HG03354 (cell line): Measurements from ENCODE around the gene LBX1.

Experiments
- ATAC-seq: cut with Tn5 transposase; IDR thresholded peaks from one replicate; pipeline ENCODE4 v1.9.1; 2021; ENCODE audit warnings: mild to moderate bottlenecking; ENCODE audit not compliant: unreplicated experiment, poor library complexity, severe bottlenecking

Gene LBX1

DNA sequence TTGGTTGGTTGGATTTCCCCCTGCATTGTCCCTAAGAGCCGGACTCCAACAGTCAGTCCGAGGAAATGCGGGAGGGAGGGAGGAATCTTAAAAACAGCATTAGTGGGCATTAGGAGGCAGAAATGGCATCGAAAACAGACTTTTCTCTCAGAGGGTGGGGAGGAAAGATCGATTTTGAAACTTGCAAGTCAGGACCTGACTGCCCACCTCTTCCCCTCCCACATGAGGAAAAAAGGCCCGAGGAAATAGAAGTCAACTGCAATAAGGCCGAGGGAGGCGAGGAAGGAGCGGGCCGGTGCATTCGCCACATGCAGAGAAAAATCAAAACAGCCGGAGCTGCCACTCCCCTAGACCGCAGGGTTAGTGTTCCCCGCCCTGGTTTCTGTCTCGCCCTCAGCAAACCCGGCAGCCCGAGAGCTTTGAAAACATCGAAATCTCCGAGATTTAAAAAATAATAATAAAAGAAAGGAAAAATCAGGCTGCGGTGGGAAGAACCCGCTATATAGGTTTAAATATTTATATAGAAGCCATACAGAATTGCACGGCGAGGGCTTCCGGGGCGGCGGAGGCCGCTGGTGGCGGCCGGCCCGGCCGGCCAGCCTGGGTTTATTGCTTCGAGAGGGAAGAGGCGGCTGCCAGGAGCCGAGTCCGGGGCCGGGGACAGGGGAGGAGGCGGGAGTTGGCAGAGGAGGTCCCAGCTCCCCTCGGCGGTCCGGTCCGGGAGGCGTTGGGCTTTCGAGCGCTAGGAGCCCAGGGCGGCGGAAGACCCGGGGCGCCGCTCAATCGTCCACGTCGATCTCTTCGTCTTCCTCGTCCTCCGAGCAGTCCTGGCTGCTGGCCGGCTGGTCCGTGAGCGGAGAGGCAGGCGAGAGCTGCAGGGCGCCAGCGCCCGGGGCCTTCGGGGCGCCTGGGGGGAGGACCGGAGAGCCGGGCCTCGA, 2.5 kb downstream of the LBX1 start:
- no peak for ATAC-seq

DNA sequence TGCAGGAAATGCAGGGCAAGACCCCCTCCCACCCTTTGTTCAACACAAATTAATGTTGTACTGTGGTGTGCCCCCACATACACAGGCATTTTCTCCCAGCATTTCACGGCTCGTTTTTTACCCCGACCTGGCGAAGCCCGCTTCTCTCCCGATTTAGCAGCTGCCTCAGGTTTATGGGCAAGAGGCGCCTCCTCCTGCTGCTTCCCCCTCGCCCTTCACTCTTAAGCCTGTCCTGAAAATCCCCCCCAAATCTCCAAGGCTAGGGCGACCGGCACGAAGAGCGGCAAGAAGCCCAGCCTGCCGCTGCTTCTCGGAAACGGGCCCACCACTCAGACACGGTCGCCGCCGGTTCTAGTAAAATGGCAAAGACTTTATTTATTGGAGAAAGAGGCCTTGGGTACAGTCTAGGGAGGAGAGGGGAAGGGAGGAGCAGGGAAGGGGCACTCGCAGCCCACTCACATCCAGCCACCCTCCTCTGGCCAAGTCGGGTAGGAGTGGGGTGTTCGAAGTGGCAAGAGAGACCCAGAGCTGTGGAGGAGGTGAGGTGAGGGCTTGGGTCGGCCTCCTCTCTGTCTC, 3.3 kb downstream of the LBX1 start:
- no peak for ATAC-seq

DNA sequence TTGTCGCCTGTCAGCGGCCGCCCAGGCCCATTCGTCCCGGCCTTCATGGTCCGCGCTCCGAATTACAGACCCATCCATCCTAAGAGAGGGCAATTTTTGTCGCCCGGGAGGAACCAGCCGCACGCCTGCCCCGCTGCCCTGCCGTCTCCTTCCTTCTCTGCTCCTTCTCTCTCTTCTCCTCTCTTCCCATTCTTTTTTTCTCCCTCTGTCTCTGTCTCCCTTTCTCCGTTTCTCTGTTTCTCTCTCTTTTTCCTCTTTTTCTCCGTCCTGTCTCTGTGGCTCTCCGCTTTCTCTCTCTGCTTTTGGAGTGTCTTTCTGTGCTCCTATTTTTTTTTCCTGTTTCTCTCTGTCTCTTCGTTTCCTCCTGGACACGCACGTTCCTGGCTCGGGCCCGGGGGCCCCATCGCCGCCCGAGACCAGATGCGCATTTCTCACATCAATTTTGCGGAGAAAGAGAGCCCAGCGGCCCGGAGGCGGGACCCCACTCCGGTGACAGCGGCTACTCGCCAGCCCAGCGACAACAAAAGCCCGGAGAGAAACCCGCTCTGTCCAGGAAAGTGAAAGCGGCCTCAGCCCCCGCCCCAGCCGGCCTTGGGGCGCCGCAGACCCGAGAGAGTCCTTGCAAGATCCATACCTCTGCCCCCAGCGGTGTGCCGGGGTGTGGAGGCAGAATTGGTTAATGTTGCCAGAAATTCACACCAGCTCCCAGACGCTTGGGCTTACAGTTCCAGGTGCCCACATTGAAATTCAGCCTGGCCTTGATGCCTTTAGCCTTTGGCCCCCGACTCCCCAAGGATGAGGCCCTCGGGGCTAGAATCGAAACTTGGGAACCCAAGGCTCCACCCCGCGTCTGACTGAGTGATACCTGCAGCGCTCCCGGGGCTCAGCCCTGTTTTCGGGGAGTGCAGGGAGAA, 4.1 kb downstream of the LBX1 start:
- no peak for ATAC-seq

DNA sequence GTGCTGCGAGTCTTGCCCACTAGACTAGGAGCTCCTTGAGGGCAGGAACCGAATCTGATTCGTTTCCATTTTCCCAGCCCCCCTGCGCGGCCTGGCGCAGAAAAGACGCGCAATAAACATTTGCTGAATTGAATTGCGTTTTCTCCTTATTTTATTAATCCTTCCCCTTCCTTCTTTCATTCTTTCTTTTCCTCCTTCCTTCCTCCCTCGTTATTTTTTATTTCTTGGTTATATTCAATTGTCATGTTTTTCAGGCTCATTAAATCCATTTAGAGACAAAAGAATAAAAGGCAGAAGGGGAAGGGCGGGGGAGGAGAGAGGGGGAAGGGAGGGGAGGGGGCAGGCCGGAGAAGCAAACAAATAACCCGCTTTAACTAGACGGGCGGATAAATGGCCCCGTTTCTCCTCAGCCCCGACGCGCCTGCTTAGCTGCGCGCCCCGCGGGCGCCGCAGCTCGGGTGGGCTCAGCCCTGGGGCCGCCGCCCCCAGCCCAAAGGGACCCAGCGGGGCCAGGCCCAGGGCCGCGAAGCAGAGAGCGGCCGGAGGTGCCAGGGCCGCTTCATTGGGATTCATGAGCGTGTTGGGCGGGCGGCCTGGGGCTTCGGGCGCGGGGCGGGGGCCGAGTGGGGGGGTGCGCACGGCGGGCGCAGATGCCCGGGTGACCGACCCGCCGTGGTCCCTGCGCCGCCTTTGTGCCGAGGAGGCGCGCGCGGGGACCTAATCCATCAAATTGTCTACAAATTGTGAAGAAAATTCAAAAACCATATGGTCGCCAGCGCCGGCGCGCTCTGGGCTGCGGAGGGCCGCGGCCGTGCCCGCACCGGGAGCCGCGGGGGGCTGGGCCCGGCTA, 5.0 kb downstream of the LBX1 start:
- ATAC-seq: no peak

DNA sequence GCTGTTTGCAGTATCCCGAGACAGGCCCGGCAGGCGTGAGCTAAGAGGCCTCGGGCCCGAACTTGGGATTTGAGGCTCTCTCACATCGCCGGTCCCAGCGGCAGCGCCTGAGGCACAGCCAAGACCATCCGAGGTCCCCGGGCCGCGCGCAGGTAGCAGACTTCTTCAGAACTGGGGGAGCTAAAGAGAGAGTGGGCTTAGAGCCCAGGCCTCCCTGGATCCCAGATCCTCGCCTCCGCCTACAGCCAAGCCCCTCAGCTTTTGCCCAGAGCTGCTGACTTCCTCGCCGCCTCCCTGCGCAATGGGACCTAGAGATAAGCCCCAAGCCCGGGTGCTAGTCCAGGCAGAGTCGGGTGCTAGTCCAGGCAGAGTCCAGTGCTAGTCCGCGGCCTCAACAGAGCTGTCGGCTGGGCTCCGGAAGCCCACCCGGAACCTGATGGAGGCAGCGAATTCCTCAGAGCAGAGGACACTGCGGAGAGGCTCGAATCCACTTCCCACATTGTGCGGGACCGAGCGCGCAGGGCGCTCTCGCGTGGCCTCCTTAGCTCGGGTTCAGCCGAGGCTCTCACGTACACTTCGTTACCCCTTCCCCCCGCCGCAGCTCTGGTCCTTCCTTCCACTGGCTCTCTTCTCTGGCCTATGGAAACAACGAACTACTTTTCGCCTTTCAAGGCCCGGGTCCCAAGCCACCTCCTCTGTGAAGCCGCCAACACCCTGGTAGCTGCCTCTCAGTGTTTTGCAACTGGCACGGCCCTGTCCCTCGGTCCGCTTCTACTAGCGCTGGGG, 5.8 kb downstream of the LBX1 start:
- no peak for ATAC-seq

DNA sequence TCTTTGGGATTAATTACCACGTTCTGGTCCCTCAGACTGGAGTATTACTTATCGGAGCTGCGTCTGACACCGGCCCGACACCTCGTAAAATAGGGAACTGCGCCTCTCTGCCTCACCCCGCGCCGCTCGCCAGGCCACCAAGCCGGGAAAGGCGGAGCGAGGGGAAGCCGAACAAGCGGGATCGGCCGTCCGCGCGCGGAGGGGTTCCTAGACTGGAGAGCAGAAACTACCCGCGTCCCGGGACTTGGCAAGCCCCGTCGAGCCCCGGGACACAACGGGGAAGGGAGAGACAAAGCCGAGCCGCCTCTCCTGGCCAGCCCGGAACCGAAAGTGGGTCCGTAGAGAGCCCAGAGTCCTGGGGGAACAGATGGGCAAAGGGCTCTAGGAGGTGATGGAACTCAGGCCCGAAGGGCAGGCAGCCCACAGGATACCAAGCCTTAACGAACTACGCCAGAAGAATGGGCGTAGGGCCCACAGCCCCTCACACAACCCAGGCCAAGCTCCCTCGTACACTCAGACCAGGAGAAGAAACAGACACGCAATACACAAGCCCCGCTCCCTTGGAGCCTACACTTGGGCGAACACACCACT, 6.5 kb downstream of the LBX1 start:
- ATAC-seq: no peak

DNA sequence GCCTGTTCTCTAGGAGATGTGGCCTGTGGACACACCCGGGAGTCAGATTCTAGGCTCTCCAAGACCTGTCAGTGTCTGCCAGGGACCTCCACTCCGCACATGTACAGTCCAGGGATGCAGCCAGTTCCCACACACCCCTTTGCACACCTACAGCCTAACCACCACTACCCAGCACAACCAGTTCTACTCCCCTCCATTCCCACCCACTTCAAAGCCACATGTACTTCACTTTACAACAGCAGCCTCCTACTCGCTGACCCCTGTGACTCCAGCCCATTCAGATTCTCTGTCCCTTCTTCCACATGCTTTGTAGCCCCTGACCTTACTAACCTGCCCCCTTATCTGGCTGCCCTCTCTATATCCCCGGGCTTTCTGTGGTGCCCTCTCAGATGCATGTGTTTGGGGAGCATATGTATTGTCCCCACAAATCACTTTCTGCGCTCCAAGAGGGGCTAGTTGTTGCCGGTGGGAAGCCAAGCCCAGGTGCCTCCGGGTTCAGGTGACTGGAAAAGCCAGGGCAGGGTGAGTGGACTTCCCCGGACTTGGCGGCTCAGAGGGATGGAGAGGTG, 7.2 kb downstream of the LBX1 start:
- ATAC-seq: no peak

DNA sequence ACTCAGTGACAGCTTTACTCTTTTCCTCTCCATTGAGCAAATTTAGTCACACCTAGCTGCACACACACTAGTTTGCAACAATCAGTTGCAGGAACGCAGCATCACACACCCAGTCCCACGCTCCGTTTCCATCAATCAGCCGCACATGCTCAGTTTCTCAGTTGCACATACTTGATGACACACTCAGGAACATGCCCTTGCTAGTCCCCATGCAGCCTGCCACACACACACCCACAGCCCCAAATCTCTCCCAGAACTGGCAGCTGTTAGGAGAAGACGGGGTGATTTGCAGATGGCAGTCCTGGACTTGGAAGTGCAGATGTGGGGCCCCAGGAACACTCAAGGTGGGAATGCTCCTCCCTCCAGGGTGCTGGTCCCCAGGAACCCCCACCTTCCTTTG, 7.7 kb downstream of the LBX1 start:
- ATAC-seq: no peak

DNA sequence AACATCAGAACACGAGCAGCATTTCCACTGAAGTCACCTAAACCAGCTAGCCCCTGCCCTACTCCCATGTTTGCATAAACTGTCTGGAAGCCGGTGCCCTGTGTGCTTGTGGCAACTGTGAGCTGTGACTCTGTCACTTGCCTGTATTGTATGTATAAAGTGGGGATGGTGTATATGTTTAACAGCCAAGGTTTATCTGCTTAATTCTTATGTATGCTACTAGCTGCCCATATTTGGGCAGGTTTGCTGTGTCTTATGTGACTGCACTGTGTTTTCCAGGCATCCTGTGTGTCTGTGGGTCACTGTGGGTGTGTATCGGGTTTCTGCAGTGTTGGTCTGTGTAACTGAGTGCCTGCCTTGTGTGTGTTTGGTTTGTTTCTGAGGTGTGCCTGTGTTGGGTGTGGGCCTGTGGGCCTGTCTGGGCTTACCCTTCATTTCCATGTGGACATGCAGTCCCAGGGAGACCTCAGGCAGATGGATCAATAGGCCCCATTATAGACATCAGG, 9.3 kb downstream of the LBX1 start:
- no peak for ATAC-seq

DNA sequence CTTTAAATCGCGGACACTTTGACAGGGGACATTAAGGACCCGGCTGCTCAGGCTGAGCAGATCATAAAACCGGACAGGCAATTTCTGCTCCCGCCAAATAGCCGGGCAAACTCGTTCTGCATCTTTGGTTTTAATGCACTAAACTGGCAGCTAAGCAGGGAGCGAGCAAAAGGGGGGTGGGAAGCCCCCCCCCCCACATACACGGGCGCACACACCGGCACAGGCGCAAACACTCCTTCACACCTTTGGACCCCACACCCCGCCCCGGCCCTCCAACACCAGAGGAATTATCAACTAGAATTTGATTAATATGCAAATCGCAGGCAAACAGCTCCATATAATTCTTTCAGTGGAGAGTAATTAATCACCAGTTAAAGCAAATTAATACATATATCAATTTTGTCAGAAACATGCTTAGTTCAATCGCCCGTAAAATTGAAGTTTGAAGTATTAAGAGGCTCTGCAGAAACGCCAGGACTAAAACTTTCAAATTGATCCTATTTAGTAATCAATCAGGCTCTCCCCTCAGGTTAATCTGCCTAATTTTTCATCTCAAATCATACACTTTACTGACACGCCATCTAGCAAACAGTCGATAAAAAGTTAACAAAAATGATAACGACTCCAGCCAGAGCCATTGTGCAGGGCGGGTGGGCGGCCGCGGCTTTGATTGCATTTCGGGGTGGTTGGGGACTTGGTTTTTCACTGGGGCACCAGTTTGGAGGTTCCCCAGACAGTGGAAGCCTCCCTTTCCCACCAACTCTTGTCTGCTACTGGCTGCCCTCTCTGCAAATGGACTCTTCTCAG, 9.9 kb downstream of the LBX1 start:
- no peak for ATAC-seq

DNA sequence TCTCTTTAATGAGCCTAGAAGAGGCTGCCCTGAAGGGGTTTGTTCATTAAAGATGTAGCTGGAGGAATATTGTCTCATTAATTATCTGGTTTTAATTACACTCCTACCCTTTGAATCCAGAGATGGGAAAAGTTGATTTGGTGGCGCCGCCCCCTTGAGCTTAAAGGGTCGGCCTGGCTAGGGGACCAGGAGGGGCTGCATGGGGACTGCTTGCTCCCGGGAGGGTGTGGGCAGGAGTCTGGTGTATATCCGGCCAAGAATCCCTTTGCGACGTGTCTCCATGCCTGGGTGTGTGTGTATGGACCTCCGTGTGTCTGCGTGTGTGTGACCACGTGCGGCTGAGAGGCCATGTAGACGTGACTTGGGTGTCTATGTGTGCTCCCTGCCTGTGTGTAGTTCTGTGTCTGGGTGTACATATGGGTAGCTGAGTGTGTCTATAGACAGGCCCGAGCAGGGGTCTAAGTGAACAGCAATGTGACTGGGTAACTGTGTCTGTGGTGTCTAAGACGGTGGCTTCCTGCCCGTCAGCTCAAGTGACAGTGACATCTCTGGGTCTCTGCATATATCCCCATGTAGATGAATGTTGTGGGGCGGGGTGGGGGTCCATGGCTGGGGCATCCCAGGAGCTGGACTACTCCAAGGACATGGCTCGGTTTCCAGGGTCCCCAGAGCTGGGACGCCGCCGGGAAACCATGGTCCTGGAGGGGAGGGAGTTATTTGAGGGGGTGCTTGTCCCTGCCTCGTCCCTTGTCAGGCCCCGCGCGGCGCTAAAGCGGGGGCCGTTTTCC, 10.7 kb downstream of the LBX1 start:
- no peak for ATAC-seq

DNA sequence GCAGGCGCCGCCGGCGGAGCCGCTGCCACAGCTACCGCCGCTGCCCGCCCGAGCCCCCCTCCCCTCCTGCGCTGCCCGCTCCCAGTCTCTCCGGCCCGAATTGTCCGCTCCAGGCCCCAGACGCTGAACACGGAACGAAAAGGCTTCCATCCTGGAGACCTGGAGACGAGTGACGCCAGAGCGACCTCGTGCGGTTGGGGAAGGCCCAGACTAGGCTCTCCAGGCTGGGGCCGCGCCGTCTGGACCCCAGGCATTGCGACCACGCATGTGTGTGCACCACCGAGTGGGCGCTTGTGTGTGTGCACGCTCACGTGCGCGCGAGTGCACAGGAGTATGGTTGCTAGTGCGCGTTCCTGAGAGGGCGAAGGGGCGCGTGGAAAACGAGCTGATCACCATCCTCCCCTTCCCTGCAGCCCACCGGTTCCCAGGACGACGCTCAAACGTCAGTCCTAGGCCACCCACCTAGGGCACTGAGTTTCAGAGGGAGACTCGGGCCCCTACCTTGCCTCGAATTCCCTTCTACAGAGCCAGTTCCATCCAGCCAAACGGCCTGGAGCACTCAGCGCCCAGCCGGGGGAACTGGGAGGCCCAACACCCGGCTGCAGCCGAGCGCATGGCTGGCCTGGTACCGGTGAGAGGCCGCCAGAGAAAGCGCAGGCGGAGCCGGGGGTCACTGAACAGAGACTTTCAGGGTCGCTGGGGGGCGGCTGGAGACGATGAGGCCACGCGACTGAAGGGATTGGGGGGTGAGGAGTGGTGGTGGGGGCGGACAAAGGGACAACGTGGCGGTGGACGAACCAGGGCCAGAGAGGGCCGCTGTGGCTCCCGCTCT, 11.6 kb downstream of the LBX1 start:
- ATAC-seq: no peak

DNA sequence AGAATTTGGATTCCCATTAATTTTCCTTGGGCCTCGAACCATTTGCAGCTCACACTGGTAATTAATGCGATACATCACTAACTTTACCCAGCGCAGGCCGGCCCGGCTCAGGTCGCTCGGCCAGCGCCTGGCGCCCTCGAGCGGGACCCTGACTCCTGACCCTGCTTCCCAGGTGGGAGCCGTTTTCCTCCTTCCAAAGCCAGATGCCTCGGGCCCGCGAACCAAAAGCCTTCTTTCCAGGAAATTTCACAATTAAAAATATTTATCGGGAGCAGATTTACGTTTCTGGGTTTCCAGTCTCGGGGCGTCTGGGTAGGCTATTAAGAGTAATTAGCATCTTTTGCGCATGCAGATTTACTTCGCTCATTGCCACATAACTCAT, 12.2 kb downstream of the LBX1 start:
- no peak for ATAC-seq

DNA sequence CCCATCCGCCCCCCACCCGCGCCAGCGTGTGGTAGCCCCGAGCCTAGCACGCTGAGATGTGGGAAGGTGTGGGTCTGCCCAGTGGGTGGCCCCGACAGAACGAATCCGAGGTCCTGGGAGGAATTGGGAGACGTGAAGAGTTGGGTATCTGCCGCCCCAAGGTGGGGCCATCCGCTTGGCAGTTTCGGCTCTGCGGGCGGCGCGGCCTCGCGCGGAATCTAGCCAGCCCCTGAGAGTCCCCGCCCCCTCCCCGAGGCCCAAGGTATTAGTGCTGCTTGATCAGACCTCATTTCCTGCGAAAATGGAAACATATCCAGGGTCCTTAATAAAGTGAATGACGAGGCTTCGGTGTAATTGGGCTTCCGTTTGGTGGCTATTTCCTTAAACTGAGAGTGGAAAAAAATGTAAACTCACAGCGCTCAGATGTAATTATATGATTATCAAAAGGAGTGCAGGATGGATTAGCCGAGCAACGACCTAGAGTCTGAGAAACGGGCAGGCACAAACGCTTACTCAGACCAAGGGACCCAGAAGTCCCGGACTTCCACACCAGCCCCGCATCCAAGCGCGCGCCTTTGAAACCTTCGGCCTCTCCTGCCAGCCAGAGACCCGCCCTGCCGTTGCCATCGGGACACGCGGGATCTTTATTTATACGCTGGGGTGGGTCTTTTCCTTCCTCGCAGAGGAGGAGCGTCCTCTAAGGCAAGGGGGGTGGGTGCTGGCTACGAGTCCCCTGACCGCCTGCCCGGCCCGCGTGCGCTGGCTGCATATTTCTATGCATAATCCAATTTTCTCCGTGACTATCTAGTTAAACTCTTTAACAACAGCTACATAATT, 12.8 kb downstream of the LBX1 start:
- ATAC-seq: no peak
